GM12864 (cell line): ENCODE results near the gene PCDHGA1.
"Not testable (repeated sequence)": the region's sequence is repeated elsewhere in the genome, so short reads cannot be mapped to it uniquely, and the experiment has no call there.

ENCODE experiments used
- DNase-seq: peaks from one replicate; pipeline ENCODE4 v3.0.0-alpha.2; 2011; ENCODE audit warnings: low read depth
- H3K4me3 ChIP-seq: 2 replicates; pipeline ENCODE4 v1.5.1; 2011; ENCODE audit warnings: mild to moderate bottlenecking, low read depth, low read length, control low read depth
- TF ChIP-seq, protein P1 (sequence below): IDR thresholded peaks from 2 replicates; pipeline ENCODE4 v1.5.1; 2011; ENCODE audit warnings: low read depth, mild to moderate bottlenecking, moderate library complexity, low read length, control low read depth, inconsistent platforms; ENCODE audit errors: missing control alignments

PCDHGA1 gene

DNA sequence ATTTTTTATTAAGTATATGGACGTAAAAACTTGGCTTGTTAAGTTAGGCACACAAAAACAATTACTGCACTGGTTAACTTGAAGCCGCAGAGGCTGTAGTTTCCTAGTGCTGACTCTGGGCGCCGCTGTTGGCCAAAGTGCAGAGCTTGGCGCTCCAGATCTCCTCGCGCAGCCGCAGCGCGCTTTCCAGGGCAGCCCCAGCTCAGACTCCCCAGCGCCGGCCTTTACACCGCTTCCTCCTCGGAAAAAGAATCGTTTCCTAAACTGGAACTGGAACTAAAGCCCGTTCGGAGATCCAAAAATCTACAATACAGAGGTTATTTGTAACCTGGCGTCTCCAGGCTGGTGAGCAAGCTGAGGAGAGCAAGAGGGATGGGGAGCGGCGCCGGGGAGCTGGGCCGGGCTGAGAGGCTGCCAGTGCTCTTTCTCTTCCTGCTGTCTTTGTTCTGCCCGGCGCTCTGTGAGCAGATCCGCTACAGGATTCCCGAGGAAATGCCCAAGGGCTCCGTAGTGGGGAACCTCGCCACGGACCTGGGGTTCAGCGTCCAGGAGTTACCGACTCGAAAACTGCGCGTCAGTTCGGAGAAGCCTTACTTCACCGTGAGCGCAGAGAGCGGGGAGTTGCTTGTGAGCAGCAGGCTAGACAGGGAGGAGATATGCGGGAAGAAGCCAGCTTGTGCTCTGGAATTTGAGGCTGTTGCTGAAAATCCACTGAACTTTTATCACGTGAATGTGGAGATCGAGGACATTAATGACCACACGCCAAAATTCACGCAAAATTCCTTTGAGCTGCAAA, 67.6 kb downstream of the PCDHGA1 start, which contains the start of gene PCDHGB5:
PCDHGB5 (plus strand) TSS at position 192 of the 796 bp plus-strand sequence; CDS start at position 373, 181 bp downstream.
- peak within 1 kb of the TSS; percentile 53 for H3K4me3 ChIP-seq
- TF ChIP-seq, protein P1, sequence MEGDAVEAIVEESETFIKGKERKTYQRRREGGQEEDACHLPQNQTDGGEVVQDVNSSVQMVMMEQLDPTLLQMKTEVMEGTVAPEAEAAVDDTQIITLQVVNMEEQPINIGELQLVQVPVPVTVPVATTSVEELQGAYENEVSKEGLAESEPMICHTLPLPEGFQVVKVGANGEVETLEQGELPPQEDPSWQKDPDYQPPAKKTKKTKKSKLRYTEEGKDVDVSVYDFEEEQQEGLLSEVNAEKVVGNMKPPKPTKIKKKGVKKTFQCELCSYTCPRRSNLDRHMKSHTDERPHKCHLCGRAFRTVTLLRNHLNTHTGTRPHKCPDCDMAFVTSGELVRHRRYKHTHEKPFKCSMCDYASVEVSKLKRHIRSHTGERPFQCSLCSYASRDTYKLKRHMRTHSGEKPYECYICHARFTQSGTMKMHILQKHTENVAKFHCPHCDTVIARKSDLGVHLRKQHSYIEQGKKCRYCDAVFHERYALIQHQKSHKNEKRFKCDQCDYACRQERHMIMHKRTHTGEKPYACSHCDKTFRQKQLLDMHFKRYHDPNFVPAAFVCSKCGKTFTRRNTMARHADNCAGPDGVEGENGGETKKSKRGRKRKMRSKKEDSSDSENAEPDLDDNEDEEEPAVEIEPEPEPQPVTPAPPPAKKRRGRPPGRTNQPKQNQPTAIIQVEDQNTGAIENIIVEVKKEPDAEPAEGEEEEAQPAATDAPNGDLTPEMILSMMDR, result peak; percentile 69
- not testable (repeated sequence) for DNase-seq

DNA sequence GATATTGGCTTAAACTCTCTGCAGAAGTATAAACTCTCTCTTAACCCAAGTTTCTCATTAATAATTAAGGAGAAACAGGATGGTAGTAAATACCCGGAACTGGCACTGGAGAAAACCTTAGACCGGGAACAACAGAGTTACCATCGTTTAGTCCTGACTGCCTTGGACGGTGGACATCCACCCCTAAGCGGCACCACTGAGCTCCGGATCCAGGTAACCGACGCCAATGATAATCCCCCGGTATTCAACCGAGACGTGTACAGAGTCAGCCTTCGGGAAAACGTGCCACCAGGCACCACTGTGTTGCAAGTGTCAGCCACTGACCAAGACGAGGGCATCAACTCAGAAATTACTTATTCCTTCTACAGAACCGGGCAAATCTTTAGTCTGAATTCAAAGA, 68.3 kb downstream of the PCDHGA1 start:
- TF ChIP-seq, protein P1, result no peak
- H3K4me3 ChIP-seq, result no peak overlapping the region; the same call in 1 of the 2 replicates
- no peak for DNase-seq

DNA sequence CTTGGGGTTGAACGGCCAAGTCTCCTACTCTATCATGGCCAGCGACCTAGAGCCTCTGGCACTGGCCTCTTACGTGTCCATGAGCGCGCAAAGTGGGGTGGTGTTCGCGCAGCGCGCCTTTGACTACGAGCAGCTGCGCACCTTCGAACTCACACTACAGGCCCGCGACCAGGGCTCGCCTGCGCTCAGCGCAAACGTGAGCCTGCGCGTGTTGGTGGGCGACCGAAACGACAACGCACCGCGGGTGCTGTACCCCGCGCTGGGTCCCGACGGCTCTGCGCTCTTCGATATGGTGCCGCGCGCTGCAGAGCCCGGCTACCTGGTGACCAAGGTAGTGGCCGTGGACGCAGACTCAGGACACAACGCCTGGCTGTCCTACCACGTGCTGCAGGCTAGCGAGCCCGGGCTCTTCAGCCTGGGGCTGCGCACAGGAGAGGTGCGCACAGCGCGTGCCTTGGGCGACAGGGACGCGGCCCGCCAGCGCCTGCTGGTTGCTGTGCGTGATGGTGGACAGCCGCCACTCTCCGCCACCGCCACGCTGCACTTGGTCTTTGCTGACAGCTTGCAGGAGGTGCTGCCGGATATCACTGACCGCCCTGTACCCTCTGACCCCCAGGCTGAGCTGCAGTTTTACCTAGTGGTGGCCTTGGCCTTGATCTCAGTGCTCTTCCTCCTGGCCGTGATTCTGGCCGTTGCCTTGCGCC, 69.4 kb downstream of the PCDHGA1 start:
- DNase-seq, result no peak
- H3K4me3 ChIP-seq, result no peak overlapping the region
- TF ChIP-seq, protein P1, result no peak

DNA sequence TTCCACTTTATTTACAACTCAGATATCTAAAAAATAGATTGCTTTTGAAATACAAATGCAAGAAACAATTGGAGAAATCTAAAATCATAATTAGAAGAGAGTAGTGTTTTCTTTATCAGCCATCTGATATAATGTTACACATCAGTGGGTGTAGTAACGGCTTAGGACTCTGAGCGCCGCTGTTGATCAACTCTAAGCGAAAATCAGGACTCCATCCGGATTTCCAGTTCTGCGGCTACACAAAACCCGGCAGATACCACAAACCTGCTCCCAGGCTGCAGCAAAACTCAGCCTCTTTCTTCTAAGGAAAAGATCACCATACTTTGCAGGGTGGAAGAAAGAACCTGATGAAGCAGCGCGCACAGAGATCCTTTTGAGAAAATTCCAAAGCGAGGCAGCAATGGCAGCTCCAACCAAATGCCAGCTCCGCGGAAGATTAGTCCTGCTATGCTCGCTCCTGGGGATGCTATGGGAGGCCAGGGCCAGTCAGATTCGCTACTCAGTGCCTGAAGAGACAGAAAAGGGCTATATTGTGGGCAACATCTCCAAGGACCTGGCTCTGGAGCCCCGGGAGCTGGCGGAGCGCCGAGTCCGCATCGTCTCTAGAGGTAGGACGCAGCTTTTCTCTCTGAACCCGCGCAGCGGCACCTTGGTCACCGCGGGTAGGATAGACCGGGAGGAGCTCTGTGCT, 72.4 kb downstream of the PCDHGA1 start, which contains the start of gene PCDHGA9:
PCDHGA9 (plus strand) TSS at position 226 of the 691 bp plus-strand sequence; CDS start at position 401, 175 bp downstream.
- no peak for DNase-seq
- TF ChIP-seq, protein P1, result peak; percentile 54
- peak within 1 kb of the TSS; percentile 0; the same call in 1 of the 2 replicates for H3K4me3 ChIP-seq

DNA sequence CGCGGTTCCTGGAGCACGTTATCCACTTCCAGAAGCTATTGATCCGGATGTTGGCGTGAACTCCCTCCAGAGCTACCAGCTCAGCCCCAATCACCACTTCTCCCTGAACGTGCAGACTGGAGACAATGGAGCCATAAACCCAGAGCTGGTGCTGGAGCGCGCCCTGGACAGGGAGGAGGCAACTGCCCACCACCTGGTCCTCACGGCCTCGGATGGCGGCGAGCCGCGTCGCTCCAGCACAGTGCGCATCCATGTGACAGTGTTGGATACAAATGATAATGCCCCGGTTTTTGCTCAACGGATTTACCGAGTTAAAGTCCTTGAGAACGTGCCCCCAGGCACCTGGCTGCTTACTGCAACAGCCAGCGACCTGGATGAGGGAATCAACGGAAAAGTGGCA, 73.1 kb downstream of the PCDHGA1 start:
- H3K4me3 ChIP-seq, result no peak overlapping the region
- TF ChIP-seq, protein P1, result no peak
- DNase-seq, result no peak

DNA sequence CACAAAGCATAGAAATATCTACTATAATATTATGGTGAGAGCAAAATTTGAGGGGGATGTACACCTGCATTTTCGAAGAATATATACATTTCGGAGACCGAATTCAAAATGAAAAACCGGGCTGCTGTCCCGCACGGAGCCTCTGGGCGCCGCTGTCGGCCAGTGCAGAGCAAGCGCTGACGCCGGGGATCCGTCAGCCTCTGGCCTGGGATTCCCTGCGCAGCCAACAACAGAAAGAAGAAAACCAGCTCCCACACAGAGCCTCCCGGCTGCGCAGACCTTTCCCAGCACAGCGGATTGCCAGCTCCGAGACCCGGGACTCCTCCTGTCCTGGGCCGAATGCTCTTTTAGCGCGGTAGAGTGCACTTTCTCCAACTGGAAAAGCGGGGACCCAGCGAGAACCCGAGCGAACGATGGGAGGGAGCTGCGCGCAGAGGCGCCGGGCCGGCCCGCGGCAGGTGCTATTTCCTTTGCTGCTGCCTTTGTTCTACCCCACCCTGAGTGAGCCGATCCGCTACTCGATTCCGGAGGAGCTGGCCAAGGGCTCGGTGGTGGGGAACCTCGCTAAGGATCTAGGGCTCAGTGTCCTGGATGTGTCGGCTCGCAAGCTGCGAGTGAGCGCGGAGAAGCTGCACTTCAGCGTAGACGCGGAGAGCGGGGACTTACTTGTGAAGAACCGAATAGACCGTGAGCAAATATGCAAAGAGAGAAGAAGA, 77.6 kb downstream of the PCDHGA1 start, which contains the start of gene PCDHGB6:
PCDHGB6 (plus strand) TSS at position 232 of the 716 bp plus-strand sequence; CDS start at position 414, 182 bp downstream.
- peak within 1 kb of the TSS; percentile 62 for H3K4me3 ChIP-seq
- not testable (repeated sequence) for DNase-seq
- TF ChIP-seq, protein P1, result peak; percentile 91
